ENCODE data around the gene SLC6A3.
"Not testable (repeated sequence)": the region's sequence is repeated elsewhere in the genome, so short reads cannot be mapped to it uniquely, and the experiment has no call there.

DNA sequence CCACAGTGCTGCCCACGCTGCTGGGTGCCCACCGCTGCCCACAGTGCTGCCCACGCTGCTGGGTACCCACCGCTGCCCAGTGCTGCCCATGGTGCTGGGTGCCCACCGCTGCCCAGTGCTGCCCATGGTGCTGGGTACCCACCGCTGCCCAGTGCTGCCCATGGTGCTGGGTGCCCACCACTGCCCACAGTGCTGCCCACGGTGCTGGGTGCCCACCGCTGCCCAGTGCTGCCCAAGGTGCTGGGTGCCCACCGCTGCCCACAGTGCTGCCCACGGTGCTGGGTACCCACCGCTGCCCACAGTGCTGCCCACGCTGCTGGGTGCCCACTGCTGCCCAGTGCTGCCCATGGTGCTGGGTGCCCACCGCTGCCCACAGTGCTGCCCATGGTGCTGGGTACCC, 22.7 kb downstream of the SLC6A3 start:
- TF ChIP-seq, protein P1, sequence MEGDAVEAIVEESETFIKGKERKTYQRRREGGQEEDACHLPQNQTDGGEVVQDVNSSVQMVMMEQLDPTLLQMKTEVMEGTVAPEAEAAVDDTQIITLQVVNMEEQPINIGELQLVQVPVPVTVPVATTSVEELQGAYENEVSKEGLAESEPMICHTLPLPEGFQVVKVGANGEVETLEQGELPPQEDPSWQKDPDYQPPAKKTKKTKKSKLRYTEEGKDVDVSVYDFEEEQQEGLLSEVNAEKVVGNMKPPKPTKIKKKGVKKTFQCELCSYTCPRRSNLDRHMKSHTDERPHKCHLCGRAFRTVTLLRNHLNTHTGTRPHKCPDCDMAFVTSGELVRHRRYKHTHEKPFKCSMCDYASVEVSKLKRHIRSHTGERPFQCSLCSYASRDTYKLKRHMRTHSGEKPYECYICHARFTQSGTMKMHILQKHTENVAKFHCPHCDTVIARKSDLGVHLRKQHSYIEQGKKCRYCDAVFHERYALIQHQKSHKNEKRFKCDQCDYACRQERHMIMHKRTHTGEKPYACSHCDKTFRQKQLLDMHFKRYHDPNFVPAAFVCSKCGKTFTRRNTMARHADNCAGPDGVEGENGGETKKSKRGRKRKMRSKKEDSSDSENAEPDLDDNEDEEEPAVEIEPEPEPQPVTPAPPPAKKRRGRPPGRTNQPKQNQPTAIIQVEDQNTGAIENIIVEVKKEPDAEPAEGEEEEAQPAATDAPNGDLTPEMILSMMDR (IDR thresholded peaks at IDR 0.05): not testable (repeated sequence)
- TF ChIP-seq POLR2A, EP300 (IDR thresholded peaks at IDR 0.05): not testable (repeated sequence)

Data from ovary (tissue), 3 donors.